ENCODE data around the gene SUSD4. TPM values are rescaled to one million over a fixed set of nuclear protein-coding genes. Genes with fewer than 3 reads are reported as not detected.

Gene SUSD4
- total and polyA plus RNA-seq, 2 of the 4 experiments (the other 2 are of a cell fraction), result 1.8 to 2.7 TPM

GRCh38 chr1:223393275-223394214 is 29.6 kb upstream of the SUSD4 start, which contains the start of gene CCDC185:
Gene CCDC185 (plus strand): TSS chr1:223393415. CDS start chr1:223393476, 61 bp downstream.
- dilution Hi-C loops (cut with HindIII; ENCODE audit: low sequenced_read_pairs, unreplicated experiment), result no loop called here
- no peak within 1 kb of the TSS for H3K4ac ChIP-seq (ENCODE audit: low read depth, low read length)
- no peak within 1 kb of the TSS for H3K9ac ChIP-seq (ENCODE audit: low read depth, low read length)
- H2AFZ ChIP-seq (replicated peaks; ENCODE audit: low read length, poor library complexity), result peak within 1 kb of the TSS; percentile 84
- no peak within 1 kb of the TSS for H2BK15ac ChIP-seq (ENCODE audit: low read depth, low read length)
- H2BK5ac ChIP-seq (ENCODE audit: low read depth, low read length, poor library complexity, severe bottlenecking), result no peak within 1 kb of the TSS
- no peak within 1 kb of the TSS for H4K91ac ChIP-seq (ENCODE audit: insufficient read depth, low read depth, low read length)
- no peaks in the 10 kb centered on the region for H4K20me1 ChIP-seq (ENCODE audit: insufficient read depth, low read length)
- no peak within 1 kb of the TSS for H3K14ac ChIP-seq (replicated peaks; ENCODE audit: low read depth, low read length)
- 33% methylated on average over 41 of the region's 73 CpGs; no CpG with 5 or more reads in 1 of the 2 experiments for WGBS, 2 experiments (ENCODE audit: extremely low coverage in 2 of 2, insufficient read length in 1 of 2)
- H3K9me1 ChIP-seq (ENCODE audit: insufficient read depth, low read length), result no peaks in the 10 kb centered on the region
- H3K27ac ChIP-seq (ENCODE audit: insufficient read depth, low read length), result no peak within 1 kb of the TSS
- no peak within 1 kb of the TSS for H2BK20ac ChIP-seq (ENCODE audit: low read depth, low read length)
- H3K56ac ChIP-seq (ENCODE audit: extremely low read depth, insufficient read depth, low read length), result no peak within 1 kb of the TSS
- peak; percentile 71 for ATAC-seq (ENCODE audit: low read depth)
- H2AK5ac ChIP-seq (ENCODE audit: low read depth, low read length), result no peak within 1 kb of the TSS
- no peak for DNase-seq
- peak within 1 kb of the TSS; percentile 85 for H3K4me2 ChIP-seq (ENCODE audit: low read depth, low read length)
- TF ChIP-seq RCOR1 (IDR thresholded peaks at IDR 0.05; ENCODE audit: insufficient replicate concordance, low read length) (no peak), NFE2L2 (IDR thresholded peaks at IDR 0.05; ENCODE audit: low read depth, low read length) (no peak), MAFK (IDR thresholded peaks at IDR 0.05; ENCODE audit: low read depth, low read length) (no peak), ELK1 (IDR thresholded peaks at IDR 0.05; ENCODE audit: borderline replicate concordance, low read depth, low read length) (no peak), BHLHE40 (IDR thresholded peaks at IDR 0.05; ENCODE audit: low read depth, low read length) (no peak)
- no peak within 1 kb of the TSS for H3K23ac ChIP-seq (ENCODE audit: low read depth, low read length)
- intact Hi-C loops (cut with micrococcal nuclease), result no loop called here
- H3K4me1 ChIP-seq (ENCODE audit: control insufficient read depth, insufficient read depth, low read length), result peaks cover 3% of the 10 kb centered on the region; the same call in 1 of the 2 replicates
- peak within 1 kb of the TSS; percentile 55 for H2AK9ac ChIP-seq (replicated peaks; ENCODE audit: low read depth, low read length, poor library complexity)
- H3K4me3 ChIP-seq (ENCODE audit: insufficient read depth, low read depth, low read length), result peak within 1 kb of the TSS; percentile 46
- no peak within 1 kb of the TSS for H2BK120ac ChIP-seq (ENCODE audit: low read depth, low read length)
- H3K18ac ChIP-seq (ENCODE audit: low read depth, low read length), result no peak within 1 kb of the TSS
- POLR2A ChIA-PET (ENCODE audit: unreplicated experiment), result no interaction called here
- BruUV-seq (replicated peaks), result no TSS peak
- no peak within 1 kb of the TSS for H4K5ac ChIP-seq (ENCODE audit: low read depth, low read length)
- H3K27me3 ChIP-seq (ENCODE audit: control insufficient read depth, insufficient read depth, low read length), result peaks cover 52% of the 10 kb centered on the region
- H4K8ac ChIP-seq (ENCODE audit: low read depth in 2 of 2, low read length in 2 of 2), result no peak within 1 kb of the TSS
- in situ Hi-C loops (cut with MboI; ENCODE audit: low sequenced_read_pairs), result no loop called here
- no peaks in the 10 kb centered on the region for H3K79me1 ChIP-seq (ENCODE audit: low read depth in 1 of 2, low read length in 2 of 2)
- no peaks in the 10 kb centered on the region for H3K36me3 ChIP-seq (ENCODE audit: control insufficient read depth, insufficient read depth, low read length)
- CTCF ChIA-PET, result no interaction called here
- peaks cover 12% of the 10 kb centered on the region for H3K9me3 ChIP-seq (ENCODE audit: control insufficient read depth, insufficient read depth, low read length)
